HG02981 (cell line): ENCODE measurements around the gene ANKRD12.

ENCODE experiments used
- ATAC-seq: cut with Tn5 transposase; IDR thresholded peaks from one replicate; pipeline ENCODE4 v1.9.1; 2021; ENCODE audit warnings: mild to moderate bottlenecking, moderate library complexity; ENCODE audit not compliant: unreplicated experiment

Gene ANKRD12

GRCh38 chr18:9334329-9334972 is 197.9 kb downstream of the ANKRD12 start, which contains the start of gene TWSG1:
TWSG1 (plus strand) TSS chr18:9334773; CDS start chr18:9337230, 2,457 bp downstream.
- peak; percentile 79 for ATAC-seq

GRCh38 chr18:9334973-9335696 is 198.6 kb downstream of the ANKRD12 start:
- peak; percentile 39 for ATAC-seq
